GM13976 (cell line): Measurements from ENCODE around the gene BCAT1.
"Not testable (repeated sequence)": the region's sequence is repeated elsewhere in the genome, so short reads cannot be mapped to it uniquely, and the experiment has no call there.

Experiments used
- DNase-seq: peaks from one replicate; pipeline ENCODE4 v3.0.0; 2012; ENCODE audit warnings: low spot score
- CTCF ChIP-seq: IDR thresholded peaks from 2 replicates; pipeline ENCODE4 v1.5.1; 2012; ENCODE audit warnings: borderline replicate concordance, mild to moderate bottlenecking; ENCODE audit not compliant: insufficient read depth; ENCODE audit errors: extremely low read depth, missing control alignments, control extremely low read depth
- in situ Hi-C: fragments of 300-500 bp; cut with MboI; formaldehyde crosslinking; loops from one replicate; pipeline ENCODE4 v1.12.0; 2022; ENCODE audit warnings: low sequenced_read_pairs, mixed read lengths, inconsistent platforms; ENCODE audit not compliant: unreplicated experiment

BCAT1 gene

GRCh38 chr12:24872211-24872610 lies 76.7 kb downstream of the BCAT1 start:
- no peak for TF ChIP-seq CTCF
- in situ Hi-C loops: no loop called here
- DNase-seq: no peak

- in situ Hi-C loops, DNase-seq: not testable (repeated sequence)
Measured at GRCh38 chr12:24866139-24866538, 82.8 kb downstream of the BCAT1 start.

GRCh38 chr12:24864796-24865125 lies 84.1 kb downstream of the BCAT1 start:
- in situ Hi-C loops: no loop called here
- TF ChIP-seq CTCF: no peak
- DNase-seq: peak; percentile 48

- DNase-seq: no peak
- in situ Hi-C loops: no loop called here
Measured at GRCh38 chr12:24861766-24862540, 86.9 kb downstream of the BCAT1 start.

GRCh38 chr12:24860546-24860945 lies 88.4 kb downstream of the BCAT1 start:
- in situ Hi-C loops: no loop called here
- DNase-seq: no peak
- TF ChIP-seq CTCF: no peak

More at GRCh38 chr12:24861766-24862540, 86.9 kb downstream of the BCAT1 start:
- TF ChIP-seq CTCF: no peak

GRCh38 chr12:24856541-24856940 lies 92.4 kb downstream of the BCAT1 start:
- in situ Hi-C loops: no loop called here
- DNase-seq: no peak
- no peak for TF ChIP-seq CTCF

GRCh38 chr12:24854908-24855307 lies 94.0 kb downstream of the BCAT1 start:
- no peak for TF ChIP-seq CTCF
- no peak for DNase-seq
- in situ Hi-C loops: no loop called here
